T-helper 1 cell (primary cell): Measurements from ENCODE around the gene CHCHD3.

Experiments used
- DNase-seq, 5 donors: peaks; one replicate each; pipeline ENCODE4 v3.0.0-alpha.2; 2012 to 2020

Gene CHCHD3

DNA sequence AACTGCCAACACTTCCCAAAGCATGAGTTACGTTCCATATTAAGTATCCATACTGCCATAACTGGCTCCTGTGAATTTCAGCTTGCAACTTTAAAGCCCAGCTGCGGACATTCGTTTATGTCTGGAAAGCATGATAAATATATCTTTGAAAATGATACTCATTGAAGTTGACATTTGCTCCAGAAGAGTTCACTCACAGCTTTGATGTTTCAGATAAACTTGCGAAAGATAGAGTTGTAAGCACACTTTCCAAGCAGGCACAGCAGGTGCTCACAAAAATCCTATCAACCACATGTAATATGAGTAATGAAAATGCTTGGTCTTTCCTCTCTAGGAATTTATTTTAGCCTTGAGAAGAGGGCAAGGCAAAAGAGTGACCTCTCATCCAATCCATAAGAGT lies 4.5 kb downstream of the CHCHD3 start:
- DNase-seq: no peak

- no peak for DNase-seq
Measured at GRCh38 chr7:133076142-133076541, 5.7 kb downstream of the CHCHD3 start.

- no peak for DNase-seq
Measured at GRCh38 chr7:133071506-133071905, 10.4 kb downstream of the CHCHD3 start.

DNA sequence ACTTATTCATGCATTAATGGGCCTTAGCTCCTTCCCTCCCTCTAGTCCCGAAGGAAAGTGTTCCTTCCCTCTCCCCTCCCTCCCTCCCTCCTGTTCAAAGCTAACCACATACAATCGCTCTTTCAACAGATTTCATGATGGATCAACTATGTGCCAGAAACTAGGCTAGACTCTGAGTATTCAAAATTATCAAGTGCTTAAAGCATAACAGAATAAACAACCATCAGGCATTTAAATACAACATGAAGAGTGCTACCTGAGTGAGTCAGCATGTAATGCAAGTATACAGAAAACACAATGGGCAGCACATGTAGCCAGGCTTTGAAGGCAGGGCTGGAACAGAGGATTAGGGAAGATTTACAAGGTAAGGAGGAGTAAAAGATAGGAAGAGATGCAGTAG lies 11.3 kb downstream of the CHCHD3 start:
- DNase-seq: no peak

- no peak for DNase-seq
Measured at GRCh38 chr7:133065301-133065700, 16.6 kb downstream of the CHCHD3 start.

GRCh38 chr7:133064082-133064820 lies 17.6 kb downstream of the CHCHD3 start:
- no peak for DNase-seq

DNA sequence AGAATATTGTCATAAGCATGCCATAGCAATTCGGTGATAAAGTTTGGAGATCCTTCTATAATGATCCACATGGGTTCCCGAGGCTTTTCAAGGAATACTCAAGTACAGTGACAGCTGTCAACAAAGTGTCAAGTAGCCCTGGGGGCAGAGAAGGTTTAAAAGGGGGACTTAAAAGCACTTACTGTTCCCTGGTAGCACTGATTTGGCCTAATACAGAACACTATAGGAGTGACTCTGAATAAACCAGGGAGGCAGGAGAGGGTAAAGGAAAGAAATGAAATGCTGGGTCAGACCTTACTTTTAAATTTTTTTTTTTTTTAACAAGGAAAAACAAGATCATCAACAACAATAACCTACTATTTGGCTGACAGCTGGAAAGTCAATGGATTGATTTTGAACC lies 20.1 kb downstream of the CHCHD3 start:
- DNase-seq: no peak

GRCh38 chr7:133061357-133061756 lies 20.5 kb downstream of the CHCHD3 start:
- no peak for DNase-seq

DNA sequence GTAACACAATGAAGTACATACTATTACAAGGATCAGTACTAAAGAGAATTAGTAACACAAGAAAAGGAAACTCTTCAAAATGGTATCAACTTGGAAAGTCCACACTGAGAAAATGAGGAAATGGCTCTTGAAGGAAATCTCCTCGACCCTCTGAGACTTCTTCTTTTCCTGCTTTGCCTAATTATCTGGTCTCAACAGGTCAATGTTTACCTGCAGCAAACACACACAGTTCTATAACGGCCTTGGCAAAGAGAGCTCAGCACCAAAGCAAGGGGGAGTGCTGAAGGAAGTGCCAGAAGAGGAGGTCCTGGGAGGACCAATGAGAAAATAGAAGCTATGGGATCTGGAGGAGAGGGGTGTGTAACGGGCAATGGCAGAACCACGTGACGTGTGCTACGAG lies 21.9 kb downstream of the CHCHD3 start:
- DNase-seq: no peak

GRCh38 chr7:133059263-133059662 lies 22.6 kb downstream of the CHCHD3 start:
- DNase-seq: no peak

GRCh38 chr7:133056370-133057238 lies 25.3 kb downstream of the CHCHD3 start:
- DNase-seq: no peak

GRCh38 chr7:133054162-133054840 lies 27.6 kb downstream of the CHCHD3 start:
- no peak for DNase-seq

- DNase-seq: no peak
Measured at GRCh38 chr7:133053321-133053891, 28.5 kb downstream of the CHCHD3 start.

- no peak for DNase-seq
Measured at GRCh38 chr7:133052826-133053225, 29.1 kb downstream of the CHCHD3 start.

GRCh38 chr7:133052401-133052756 lies 29.5 kb downstream of the CHCHD3 start:
- DNase-seq: no peak

GRCh38 chr7:133051719-133052400 lies 30.0 kb downstream of the CHCHD3 start:
- DNase-seq: no peak

GRCh38 chr7:133051066-133051465 lies 30.8 kb downstream of the CHCHD3 start:
- DNase-seq: no peak

DNA sequence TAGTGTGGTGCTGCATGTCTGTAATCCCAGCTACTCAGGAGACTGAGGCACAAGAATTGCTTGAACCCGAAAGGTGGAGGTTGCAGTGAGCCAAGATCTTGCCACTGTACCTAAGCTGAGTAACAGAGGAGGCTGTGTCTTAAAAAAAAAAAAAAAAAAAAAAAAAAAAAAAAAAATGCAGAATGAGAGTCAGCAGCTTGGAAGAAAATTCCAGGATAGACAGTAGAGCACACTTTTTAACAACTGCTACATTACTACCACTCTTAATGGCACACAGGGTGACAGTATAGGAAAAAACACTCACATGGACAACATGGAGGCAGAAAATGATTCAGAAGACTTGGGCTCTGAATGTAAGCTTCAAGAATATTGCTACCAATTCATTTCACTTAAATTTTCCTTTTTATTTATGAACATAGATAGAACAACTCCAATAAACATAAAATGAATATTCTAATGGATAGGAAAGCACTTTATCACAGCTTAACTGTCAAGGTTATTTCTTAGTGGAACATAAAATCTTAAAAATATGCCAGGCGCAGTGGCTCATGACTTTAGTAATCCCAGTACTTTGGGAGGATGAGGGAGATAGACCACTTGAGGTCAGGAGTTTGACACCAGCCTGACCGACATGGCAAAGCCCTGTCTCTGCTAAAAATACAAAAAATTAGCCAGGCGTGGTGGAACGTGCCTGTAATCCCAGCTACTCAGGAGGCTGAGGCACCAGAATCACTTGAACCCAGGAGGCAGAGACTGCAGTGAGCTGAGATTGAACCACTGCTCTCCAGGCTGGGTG lies 31.5 kb downstream of the CHCHD3 start:
- no peak for DNase-seq

DNA sequence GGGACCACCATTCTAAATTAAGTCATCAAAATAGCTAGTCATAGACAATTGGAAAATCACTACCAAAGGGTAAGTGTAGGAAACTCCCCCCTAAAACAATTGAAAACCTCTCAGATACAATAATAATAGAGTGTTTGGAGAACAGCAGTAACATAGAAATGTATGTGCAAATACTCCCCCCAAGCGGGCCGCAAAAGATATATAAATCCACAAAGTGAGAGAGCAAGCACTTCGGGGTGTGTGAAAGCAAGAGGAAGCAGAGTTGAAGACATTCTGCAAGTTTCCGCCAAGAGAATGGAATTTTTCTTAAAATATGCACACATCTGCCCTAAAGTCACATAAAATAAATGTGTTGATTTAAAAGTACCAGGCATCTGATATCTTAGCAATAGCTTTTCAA lies 33.3 kb downstream of the CHCHD3 start:
- DNase-seq: no peak

GRCh38 chr7:133047321-133047720 lies 34.6 kb downstream of the CHCHD3 start:
- DNase-seq: no peak

DNA sequence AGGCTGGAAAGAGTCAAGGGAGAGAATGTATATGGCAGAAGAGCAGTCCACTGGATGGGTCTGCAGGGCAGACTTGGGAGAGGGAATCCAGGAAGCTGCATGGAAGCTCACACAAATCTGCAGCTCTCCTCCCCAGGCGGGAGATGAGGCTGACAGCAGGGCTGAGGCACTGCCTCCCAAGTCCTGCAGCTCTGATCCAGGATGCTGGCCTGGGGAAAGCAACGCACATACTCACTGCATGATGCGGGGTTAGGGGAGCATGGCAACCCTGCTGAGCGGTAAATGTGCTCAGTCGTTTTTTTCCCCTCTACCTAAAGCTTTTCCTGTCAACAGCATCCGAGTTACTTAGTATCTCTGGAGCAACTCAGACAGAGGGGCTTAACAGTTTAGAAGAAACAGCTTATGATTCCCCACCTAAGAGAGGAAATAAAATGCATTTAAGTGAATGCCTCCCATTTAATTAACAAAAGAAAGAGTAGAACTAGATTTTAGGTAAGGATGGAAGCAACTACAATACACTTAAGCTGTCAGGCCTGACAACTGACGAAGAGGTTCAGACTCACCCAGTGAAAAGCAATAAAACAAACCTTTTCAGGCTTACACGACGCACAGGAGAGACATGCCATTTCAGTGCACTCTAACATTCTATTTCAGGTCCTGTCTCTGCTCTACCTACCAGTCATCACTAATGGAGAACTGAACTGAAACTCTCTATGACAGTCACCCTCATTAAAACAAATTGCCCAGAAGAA lies 37.0 kb downstream of the CHCHD3 start:
- no peak for DNase-seq
